ENCODE results near the gene STAB2.
"Not testable (repeated sequence)": the region's sequence is repeated elsewhere in the genome, so short reads cannot be mapped to it uniquely, and the experiment has no call there.

The STAB2 gene

DNA sequence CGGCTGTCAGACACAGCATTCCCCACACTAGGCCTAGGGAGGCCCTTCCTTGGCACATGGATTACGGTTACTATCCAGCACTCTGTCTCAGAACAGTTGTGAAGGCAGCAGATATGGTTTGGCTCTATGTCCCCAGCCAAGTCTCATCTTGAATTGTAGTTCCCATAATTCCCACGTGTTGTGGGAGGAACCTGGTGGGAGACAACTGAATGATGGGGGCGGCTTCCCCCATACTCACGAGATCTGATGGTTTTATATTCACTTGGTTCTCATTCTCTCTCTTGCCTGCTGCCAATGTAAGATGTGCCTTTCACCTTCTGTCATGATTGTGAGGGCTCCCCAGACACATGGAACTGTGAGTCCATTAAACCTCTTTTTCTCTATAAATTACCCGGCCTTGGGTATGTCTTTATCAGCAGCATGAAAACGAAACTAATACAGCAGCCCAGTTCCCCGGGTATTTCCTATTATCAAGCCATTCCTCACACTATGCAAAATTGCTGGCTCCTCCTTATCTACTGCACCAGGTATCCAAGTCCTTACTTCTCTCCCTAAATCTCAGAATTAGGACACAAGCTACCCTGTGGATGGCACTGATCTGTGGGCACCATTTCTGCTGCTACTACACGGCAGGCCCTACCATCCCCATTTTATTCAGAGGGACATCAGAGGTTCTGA is 220.6 kb downstream of the STAB2 start:
- TF ChIP-seq, protein P1, sequence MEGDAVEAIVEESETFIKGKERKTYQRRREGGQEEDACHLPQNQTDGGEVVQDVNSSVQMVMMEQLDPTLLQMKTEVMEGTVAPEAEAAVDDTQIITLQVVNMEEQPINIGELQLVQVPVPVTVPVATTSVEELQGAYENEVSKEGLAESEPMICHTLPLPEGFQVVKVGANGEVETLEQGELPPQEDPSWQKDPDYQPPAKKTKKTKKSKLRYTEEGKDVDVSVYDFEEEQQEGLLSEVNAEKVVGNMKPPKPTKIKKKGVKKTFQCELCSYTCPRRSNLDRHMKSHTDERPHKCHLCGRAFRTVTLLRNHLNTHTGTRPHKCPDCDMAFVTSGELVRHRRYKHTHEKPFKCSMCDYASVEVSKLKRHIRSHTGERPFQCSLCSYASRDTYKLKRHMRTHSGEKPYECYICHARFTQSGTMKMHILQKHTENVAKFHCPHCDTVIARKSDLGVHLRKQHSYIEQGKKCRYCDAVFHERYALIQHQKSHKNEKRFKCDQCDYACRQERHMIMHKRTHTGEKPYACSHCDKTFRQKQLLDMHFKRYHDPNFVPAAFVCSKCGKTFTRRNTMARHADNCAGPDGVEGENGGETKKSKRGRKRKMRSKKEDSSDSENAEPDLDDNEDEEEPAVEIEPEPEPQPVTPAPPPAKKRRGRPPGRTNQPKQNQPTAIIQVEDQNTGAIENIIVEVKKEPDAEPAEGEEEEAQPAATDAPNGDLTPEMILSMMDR (conservative IDR thresholded peaks at IDR 0.05) = no peak

DNA sequence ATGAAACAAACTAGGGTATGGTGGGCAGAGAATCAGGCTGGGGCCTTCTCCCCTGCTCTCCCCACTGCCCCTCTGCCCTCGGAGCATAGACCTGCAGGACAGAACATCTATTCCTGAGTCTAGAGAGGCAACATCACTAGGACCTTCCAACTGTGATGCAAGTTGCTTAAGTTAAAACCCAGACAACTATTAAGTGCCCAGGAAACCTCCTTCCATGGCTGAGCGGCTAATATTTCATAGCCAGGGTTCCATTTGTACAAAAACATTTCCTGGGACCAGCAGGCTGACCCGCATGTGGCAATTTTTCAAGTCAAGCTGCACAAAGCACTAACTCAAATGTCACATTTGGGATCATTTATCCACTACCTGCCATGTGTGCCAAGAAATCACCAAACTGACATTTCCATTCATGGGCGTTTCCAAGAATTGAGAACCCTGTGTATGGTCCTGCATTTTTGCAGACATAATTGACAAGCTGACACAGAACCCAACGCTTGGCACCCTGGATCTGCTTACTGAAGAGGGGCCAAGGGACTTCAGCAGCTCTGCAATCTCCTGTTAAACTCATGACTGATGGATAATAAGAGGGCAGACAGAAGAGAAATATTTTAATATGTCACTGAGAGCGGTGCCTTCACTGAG is 221.3 kb downstream of the STAB2 start:
- TF ChIP-seq, protein P1 (conservative IDR thresholded peaks at IDR 0.05) = no peak
- no peak overlapping the region for H3K27ac ChIP-seq

More for the DNA sequence above, 220.6 kb downstream of the STAB2 start:
- H3K27ac ChIP-seq = no peak overlapping the region

DNA sequence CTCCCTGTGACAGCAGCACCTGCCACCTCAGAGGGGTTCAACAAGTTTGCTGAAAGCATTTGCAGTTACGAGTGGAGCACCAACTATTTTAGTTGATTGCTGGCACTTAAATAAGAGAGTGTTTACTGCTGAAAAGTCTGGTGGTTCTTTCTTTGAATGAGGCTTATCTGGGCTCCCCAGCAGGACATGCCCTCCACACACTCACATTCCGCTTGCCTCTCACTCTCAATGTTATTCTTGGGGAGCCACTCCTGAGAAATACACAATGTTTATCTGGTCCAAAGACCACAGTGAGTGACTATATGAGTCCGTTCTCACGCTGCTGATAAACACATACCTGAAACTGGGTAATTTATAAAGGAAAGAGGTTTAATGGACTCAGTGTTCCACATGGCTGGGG is 222.1 kb downstream of the STAB2 start:
- TF ChIP-seq, protein P1 (conservative IDR thresholded peaks at IDR 0.05) = no peak
- no peak overlapping the region for H3K27ac ChIP-seq

- H3K27ac ChIP-seq = not testable (repeated sequence)
These were observed 222.6 kb downstream of the STAB2 start for GRCh38 chr12:103809639-103810038.

- TF ChIP-seq, protein P1 (conservative IDR thresholded peaks at IDR 0.05) = no peak
- no peak overlapping the region for H3K27ac ChIP-seq
These were observed 223.0 kb downstream of the STAB2 start for GRCh38 chr12:103810111-103810510.

GRCh38 chr12:103811791-103812190 is 224.7 kb downstream of the STAB2 start:
- TF ChIP-seq, protein P1 (conservative IDR thresholded peaks at IDR 0.05) = no peak
- no peak overlapping the region for H3K27ac ChIP-seq

DNA sequence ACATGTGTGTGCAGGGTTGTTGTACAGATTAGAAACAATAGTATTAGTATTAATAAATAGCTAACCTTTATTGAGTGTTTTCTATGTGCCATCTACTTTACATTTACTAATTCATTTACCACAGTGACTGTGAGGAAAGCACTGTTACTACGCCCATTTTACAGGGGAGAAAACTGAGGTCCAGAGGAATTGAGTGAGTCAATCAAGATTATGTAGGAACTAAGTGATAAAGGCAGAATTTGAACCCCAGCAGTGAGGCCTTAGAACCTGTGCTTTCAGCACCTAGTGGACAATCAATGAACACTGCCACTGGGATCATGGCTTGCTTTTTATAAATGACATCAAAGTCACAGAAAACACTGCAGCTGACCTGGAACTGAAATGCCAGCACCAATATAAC is 225.7 kb downstream of the STAB2 start:
- TF ChIP-seq, protein P1 (conservative IDR thresholded peaks at IDR 0.05) = no peak
- no peak overlapping the region for H3K27ac ChIP-seq

DNA sequence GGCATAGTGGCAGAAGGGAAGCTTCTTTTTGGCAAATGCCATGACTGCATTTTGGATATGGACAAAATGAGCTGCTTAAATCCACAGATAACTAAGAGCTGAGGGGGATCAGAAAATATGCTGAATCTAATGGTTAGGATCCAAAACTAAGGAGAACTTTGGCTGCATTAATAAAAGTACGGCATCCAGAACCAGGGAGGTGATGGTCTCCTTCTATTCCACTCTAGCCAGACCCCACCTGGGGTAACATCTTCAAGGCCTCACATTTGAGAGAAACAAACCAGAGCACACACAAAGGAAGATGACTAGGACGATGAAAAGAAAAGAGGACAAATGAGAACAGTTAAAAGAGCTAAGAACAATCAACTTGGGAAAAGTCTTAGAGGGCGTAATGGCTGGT is 226.4 kb downstream of the STAB2 start:
- TF ChIP-seq, protein P1 (conservative IDR thresholded peaks at IDR 0.05) = no peak
- no peak overlapping the region for H3K27ac ChIP-seq
